GM21717 (cell line): ENCODE measurements around the gene NEBL.

ENCODE experiments used
- ATAC-seq: cut with Tn5 transposase; IDR thresholded peaks from one replicate; pipeline ENCODE4 v1.9.1; 2021; ENCODE audit warnings: mild to moderate bottlenecking, moderate library complexity; ENCODE audit not compliant: unreplicated experiment

Gene NEBL

DNA sequence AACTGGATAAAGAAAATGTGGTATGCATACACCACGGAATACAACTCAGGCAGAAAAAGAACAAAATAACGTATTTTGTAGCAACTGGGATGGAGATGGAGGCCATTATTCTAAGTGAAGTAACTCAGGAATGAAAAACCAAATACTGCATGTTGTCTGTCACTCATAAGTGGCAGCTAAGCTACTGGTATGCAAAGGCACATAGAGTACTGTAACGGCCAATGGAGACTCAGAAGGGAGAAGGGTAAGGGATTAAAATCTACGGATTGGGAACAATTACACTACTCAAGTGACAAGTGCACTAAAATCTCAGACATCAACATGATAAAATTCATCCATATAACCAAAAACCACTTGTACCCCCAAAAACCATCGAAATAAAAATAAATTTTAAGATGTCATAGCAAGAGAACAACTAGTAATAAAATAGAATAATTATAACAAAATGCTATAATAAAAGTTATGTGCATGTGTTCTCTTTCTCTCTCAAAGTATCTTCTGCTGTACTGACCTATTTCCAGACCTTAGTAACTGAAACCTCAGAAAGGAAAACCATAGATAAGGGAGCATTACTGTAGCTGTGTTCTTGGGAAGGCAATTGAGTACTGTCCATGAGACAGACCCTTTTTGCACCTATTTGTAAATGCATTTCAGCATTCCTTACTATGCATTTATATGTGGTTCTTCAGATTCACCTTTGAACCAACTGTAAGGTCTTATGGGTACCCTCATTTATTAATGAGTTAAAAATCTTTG, 6.7 kb upstream of the NEBL start:
- no peak for ATAC-seq

GRCh38 chr10:20901110-20901509, 4.0 kb upstream of the NEBL start:
- no peak for ATAC-seq

GRCh38 chr10:20898866-20899535, 1.9 kb upstream of the NEBL start:
- no peak for ATAC-seq

DNA sequence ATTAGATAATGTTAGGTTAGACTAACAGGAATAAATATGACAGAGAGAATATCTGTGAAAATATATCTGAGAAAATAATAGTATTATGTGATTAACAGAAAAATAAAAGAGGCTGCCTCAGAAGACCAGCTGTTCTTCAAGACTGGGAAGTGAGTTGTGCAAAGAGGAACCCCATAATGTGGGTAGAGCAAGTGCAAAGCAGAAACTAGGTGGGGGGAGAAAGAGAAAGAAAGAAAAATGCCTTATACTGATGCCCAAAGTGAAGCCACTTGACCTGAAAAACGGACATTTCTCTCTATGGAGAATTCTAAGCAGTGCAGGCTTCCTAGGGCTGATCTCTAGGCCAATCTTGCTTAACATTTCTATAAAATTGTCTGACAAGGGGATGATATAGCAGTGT, 3.8 kb downstream of the NEBL start:
- no peak for ATAC-seq

- no peak for ATAC-seq
Measured at GRCh38 chr10:20892796-20893195, 4.3 kb downstream of the NEBL start.

DNA sequence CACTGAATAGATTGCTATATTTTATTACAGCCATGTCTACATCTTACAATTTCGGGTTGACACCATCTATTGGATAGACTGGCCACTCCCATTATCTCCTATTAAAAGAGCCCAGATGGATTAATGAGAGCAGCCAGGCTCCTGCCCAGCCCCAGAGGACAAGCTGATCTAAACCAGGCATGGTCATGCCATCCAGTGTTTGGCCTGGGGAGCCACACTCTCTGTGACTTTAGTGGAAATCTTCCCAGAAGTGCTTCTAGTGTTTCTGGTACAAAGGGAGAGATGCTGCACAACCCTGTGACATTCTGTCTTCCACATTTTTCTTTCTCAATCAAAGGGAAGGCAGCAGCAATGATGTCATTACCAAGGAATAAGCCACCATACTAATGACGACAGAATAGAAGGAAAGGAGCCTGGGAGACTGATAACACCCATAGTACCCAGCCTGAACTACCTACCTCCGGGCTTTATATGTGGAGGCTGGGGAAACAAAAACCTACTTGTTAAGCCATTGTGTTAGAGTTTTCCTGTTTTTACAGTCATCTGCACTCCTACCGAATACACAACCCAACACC, 5.0 kb downstream of the NEBL start:
- no peak for ATAC-seq

DNA sequence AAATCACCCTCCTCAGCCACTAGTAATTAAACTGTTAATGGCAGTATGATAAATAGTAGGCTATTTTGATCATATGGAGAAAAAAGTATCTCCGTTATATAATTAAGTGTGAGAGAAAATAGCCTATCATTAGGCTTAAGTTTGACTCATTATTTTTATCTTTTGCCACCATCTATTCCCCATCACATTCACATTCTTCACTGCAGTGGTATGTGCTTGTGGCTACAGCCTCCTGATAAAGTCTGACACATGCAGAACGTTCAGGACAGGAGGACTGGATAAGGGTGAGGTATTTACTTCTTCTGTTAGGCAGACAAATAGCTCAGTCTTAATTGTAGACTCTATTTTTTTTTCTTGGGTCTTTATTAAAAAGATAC, 5.8 kb downstream of the NEBL start:
- ATAC-seq: no peak

DNA sequence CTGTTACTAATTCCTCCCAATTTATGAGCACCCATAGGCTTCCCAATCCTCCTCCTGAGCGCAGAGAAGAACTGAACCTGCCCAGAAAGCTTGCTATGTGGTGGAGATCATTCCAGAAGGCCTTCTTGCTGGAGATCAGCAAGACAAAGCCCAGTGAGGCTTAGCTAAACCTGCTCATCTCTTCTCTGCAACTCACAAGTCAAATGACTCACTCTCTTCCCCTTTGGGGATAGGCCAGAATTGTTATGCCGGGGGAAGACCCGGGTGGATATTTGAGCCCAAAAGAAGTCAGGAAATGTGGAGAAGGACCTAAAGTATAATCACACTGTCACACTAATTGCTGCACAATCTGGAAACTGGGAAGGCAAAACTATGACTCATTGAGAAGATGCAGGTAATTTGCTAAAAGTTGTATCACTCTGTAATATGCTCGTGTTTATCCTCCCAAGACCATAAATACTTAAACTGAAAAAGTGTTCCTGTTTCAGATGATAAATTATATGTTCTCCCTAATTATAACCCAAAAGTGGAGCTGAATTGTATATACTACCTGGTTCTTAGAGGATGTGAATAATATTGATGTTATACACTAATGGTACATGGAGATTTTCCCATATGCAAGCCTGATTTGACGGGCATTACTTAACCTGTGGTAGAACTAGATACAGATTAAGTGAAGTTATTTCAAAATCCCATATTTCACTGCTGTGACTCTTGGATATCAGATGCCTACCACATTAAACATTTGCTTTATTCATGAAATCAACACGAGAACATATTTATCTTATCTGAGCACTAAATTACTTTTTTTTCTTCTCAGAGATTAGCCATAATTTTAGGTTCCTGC, 6.4 kb downstream of the NEBL start:
- ATAC-seq: no peak

DNA sequence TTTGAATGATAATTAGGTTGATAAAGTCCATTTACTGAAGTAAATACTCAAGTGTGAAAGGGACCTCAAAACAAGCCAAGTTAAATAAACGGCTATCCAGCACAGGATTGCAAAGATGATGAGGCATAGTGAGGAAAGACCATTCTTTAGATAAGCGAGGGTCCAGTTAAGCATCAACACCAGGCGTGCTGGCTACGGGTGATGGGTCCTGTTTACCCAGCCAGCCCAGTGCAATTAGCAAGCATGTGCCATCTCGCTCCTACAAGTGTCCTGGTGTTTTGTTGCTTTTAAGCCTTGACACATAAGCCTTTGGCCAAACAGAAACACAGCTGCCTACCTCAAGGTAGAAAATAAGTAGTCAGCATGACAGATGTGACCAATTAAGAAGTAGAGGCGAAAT, 7.1 kb downstream of the NEBL start:
- ATAC-seq: no peak

- no peak for ATAC-seq
Measured at GRCh38 chr10:20888620-20889330, 8.3 kb downstream of the NEBL start.

- no peak for ATAC-seq
Measured at GRCh38 chr10:20887706-20888555, 9.2 kb downstream of the NEBL start.

GRCh38 chr10:20885678-20886077, 11.4 kb downstream of the NEBL start:
- ATAC-seq: no peak

GRCh38 chr10:20883552-20883951, 13.6 kb downstream of the NEBL start:
- no peak for ATAC-seq

- no peak for ATAC-seq
Measured at GRCh38 chr10:20882091-20882490, 15.0 kb downstream of the NEBL start.

DNA sequence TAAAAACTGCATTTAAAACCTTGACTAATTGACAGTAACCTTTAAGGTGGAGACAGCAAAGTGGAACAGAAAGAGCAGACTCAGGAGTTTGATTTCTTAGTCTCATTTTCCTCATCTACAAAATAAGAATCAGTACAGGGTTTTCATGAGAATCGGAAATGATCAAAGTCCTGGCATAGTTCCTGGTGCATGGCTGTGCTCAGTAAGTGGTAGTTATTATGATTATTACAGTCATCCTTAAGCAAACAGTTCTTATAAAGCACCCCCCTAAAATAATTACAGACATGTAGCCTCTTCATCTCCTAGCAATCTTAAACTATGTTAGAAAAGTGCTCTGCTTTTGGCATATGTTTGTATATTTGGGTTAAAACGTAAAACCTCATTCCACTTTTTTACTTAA, 18.0 kb downstream of the NEBL start:
- ATAC-seq: no peak

DNA sequence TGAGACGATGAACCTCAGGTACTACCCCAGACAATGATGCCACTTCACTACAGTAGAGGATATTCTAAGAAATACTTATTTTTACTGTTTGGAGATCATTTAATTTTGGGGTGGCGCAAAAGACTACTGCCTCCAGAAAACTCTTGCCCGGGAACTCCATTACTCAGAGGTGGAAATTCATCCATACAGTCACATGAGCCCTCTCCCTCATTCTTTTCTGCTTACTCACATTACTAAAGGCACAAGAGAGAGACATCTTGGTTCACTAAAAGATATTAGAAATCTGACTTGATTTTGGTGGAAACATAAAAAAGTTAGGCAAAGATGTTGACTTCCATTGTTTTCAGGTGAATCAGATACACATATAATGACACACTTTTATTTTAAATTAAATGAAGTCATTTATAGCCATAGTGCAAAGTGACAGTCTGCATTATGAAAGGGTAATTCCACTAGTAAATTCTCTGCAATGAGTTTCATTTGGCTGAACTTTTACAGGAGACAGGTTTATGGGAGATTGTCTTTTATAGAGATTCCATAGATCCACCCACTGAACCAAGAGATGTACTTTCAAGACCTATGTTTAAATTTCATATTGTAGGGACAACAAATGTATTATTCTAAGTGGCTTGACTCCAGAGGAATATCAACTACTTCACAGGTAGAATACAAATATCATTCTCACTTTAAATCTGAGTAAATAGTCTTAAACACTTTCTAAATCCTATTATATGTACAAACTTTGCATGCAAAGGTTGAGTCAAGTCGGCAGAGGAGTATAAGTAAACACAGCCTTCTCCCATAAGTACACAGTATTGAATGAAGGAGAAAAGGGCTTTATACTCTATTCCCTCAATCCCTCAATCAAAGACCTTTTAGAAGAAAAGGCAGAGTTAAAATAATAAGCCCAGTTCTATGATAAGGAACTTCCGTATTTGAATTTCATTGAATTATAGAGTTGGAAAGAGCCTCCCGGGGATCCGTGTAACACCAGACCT, 18.8 kb downstream of the NEBL start:
- ATAC-seq: no peak

GRCh38 chr10:20877554-20877953, 19.6 kb downstream of the NEBL start:
- ATAC-seq: no peak

DNA sequence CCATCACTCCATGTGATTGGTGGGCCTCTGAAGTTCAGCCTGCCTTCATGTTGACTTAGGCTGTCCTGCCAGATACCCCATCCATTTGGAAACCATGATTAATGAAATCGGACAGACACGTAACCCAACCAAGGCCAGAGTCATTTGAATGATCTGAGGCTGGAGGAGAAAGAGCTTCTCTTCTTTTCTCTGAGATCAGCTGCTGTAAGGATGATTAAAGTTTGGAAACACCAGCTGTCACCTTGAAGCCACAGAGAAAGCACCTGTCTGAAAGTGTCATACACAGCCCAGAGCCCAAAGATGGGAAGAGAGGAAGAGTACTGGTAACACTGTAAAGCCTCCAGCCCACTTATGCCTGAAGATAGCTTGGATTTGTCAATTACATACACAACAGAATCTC, 22.9 kb downstream of the NEBL start:
- ATAC-seq: no peak

GRCh38 chr10:20871970-20872369, 25.1 kb downstream of the NEBL start:
- no peak for ATAC-seq
